Activated naive CD8-positive, alpha-beta T cell treated with anti-CD3 and anti-CD28 coated beads, Interleukin-2, amount 10 ng/mL, durations not matched to agents 7 days and 5 days (primary cell): ENCODE results near the gene WDR74. TPM values are rescaled to one million over a fixed set of nuclear protein-coding genes. Genes with fewer than 3 reads are reported as not detected.
"Not testable (repeated sequence)": the region's sequence is repeated elsewhere in the genome, so short reads cannot be mapped to it uniquely, and the experiment has no call there.

Source experiments
- ATAC-seq: fragments of 150-1000 bp; cut with Tn5 transposase; one replicate; pipeline ENCODE4 v1.10.0; 2021; ENCODE audit warnings: low read depth, moderate library complexity
- POLR2A ChIA-PET: fragments of 350-600 bp; sonication (Branson Sonifier 250); formaldehyde crosslinking; loops from one replicate; lab custom pipeline; 2021; ENCODE audit warnings: antibody characterized with exemption; lab: Charles Lee
- DNase-seq: peaks from one replicate; pipeline ENCODE4 v3.0.0; 2021
- H3K27ac Mint-ChIP-seq: one replicate; pipeline ENCODE4 v1.8.0; 2022; ENCODE audit warnings: mild to moderate bottlenecking, mixed read lengths
- H3K27me3 Mint-ChIP-seq: one replicate; pipeline ENCODE4 v1.8.0; 2022; ENCODE audit warnings: mild to moderate bottlenecking, moderate library complexity, mixed read lengths
- H3K36me3 Mint-ChIP-seq: one replicate; pipeline ENCODE4 v1.8.0; 2021; ENCODE audit warnings: mild to moderate bottlenecking, mixed read lengths
- H3K4me1 Mint-ChIP-seq: one replicate; pipeline ENCODE4 v1.8.0; 2021; ENCODE audit warnings: mixed read lengths
- H3K4me3 Mint-ChIP-seq: one replicate; pipeline ENCODE4 v1.8.0; 2022; ENCODE audit warnings: mild to moderate bottlenecking, moderate library complexity, mixed read lengths
- H3K9me3 Mint-ChIP-seq: one replicate; pipeline ENCODE4 v1.8.0; 2021; ENCODE audit warnings: mixed read lengths
- total RNA-seq, 2 experiments: library from RNA; stranded (reverse); gene quantifications; one replicate each; pipeline ENCODE4 v1.2.3, GENCODE V29; 2021

WDR74 gene
- total RNA-seq, 2 experiments from 2014 or later = 75.2 to 78.0 TPM

GRCh38 chr11:62879235-62879978 is 40.0 kb upstream of the WDR74 start:
- peaks cover 32% of the 10 kb centered on the region for H3K36me3 Mint-ChIP-seq

GRCh38 chr11:62876712-62877111 is 37.3 kb upstream of the WDR74 start:
- DNase-seq (no peak), ATAC-seq (no peak)
- POLR2A ChIA-PET = no interaction called here
- no peak overlapping the region for H3K4me3 Mint-ChIP-seq
- no peak overlapping the region for H3K27ac Mint-ChIP-seq
- H3K4me1 Mint-ChIP-seq = peaks cover 14% of the 10 kb centered on the region
- no peaks in the 10 kb centered on the region for H3K27me3 Mint-ChIP-seq
- H3K9me3 Mint-ChIP-seq = no peaks in the 10 kb centered on the region
- H3K36me3 Mint-ChIP-seq = peaks cover 10% of the 10 kb centered on the region

More at GRCh38 chr11:62879235-62879978, 40.0 kb upstream of the WDR74 start:
- H3K27ac Mint-ChIP-seq = peak overlapping the region; percentile 100
- POLR2A ChIA-PET = interaction anchor here (1.9 to 6.2 kb wide), 5 partner anchors 26 to 208 kb away, joined by 16 to 117 read pairs (median 82); partner anchors contain the start of genes HNRNPUL2, LBHD1, TMEM179B and TTC9C
- no peaks in the 10 kb centered on the region for H3K27me3 Mint-ChIP-seq
- H3K4me1 Mint-ChIP-seq = peaks cover 31% of the 10 kb centered on the region
- ATAC-seq = no peak
- H3K4me3 Mint-ChIP-seq = peak overlapping the region; percentile 100
- no peak for DNase-seq
- no peaks in the 10 kb centered on the region for H3K9me3 Mint-ChIP-seq

DNA sequence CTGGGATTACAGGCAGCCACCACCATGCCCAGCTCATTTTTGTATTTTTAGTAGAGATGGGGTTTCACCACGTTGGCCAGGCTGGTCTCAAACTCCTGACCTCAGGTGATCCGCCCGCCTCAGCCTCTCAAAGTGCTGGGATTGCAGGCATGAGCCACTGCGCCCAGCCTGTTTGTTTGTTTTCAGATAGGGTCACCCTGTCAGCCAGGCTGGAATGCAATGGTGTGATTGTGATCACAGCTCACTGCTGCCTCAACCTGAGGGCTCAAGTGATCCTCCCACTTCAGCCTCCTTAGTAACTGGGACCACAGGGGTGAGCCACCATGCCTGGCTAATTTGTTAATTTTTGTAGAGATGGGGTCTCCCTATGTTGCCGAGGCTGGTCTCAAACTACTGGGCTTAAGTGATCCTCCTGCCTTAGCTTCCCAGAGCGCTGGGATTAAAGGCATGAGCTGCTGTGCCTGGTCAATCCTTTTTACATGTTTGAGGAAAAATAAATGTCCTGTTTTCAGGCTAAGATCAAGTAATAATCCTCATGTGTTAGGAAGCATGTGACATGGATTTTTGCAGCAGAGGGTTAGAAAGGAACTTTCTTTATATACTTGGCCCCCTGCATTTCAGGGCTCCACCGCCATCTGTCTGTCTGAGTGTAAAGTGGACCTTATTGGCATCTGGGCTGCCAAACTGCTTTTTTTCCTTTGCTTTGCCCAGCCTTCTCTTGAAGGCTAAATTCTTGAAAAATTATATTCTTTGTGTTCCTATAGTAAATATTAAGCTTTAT is 36.5 kb upstream of the WDR74 start:
- Mint-ChIP-seq H3K4me3 (no peak overlapping the region), H3K27ac (no peak overlapping the region)

GRCh38 chr11:62874851-62875250 is 35.5 kb upstream of the WDR74 start:
- ATAC-seq (no peak), DNase-seq (no peak)
- H3K36me3 Mint-ChIP-seq = peaks cover 7% of the 10 kb centered on the region
- H3K4me1 Mint-ChIP-seq = peaks cover 7% of the 10 kb centered on the region
- POLR2A ChIA-PET = interaction anchor here (0.6 to 4.4 kb wide), 4 partner anchors 10 to 43 kb away, joined by 3 to 16 read pairs (median 4); partner anchors contain the start of gene STX5
- no peaks in the 10 kb centered on the region for H3K9me3 Mint-ChIP-seq
- H3K27ac Mint-ChIP-seq = no peak overlapping the region
- no peak overlapping the region for H3K4me3 Mint-ChIP-seq
- no peaks in the 10 kb centered on the region for H3K27me3 Mint-ChIP-seq

More for the DNA sequence above, 36.5 kb upstream of the WDR74 start:
- H3K27me3 Mint-ChIP-seq = no peaks in the 10 kb centered on the region
- peaks cover 9% of the 10 kb centered on the region for H3K36me3 Mint-ChIP-seq
- H3K9me3 Mint-ChIP-seq = no peaks in the 10 kb centered on the region
- no peak for ATAC-seq
- POLR2A ChIA-PET = interaction anchor here (0.5 to 4.4 kb wide), 2 partner anchors 34 to 67 kb away, joined by 3 to 16 read pairs; no protein-coding TSS in a partner anchor
- no peak for DNase-seq
- H3K4me1 Mint-ChIP-seq = peaks cover 14% of the 10 kb centered on the region

DNA sequence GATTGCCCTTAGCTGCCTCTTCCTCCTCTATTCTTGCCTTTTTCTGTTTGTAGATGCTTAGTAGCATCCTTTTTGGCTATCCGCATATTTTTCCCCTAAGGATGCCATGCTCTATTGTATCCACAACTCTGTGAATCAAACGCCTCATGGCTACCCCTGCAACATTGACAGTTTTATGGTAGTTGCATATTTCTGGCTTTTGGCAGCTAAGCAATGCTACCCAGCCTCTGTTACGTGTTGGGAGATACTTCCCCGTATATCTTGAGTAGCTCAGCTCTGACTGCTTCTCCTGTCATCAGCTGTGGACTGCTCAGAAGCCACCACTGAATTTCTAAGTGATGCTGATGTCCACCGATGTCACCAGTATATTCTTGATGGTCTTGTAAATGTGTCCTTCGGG is 26.2 kb upstream of the WDR74 start:
- H3K4me1 Mint-ChIP-seq = peaks cover 15% of the 10 kb centered on the region
- no peaks in the 10 kb centered on the region for H3K27me3 Mint-ChIP-seq
- POLR2A ChIA-PET = interaction anchor here (0.6 to 7.6 kb wide), 7 partner anchors 9 to 246 kb away, joined by 3 to 76 read pairs (median 6); partner anchors contain the start of genes SLC3A2, WDR74 and ZBTB3
- DNase-seq (no peak), ATAC-seq (no peak)
- H3K4me3 Mint-ChIP-seq = no peak overlapping the region
- H3K9me3 Mint-ChIP-seq = no peaks in the 10 kb centered on the region
- H3K27ac Mint-ChIP-seq = no peak overlapping the region
- H3K36me3 Mint-ChIP-seq = peaks cover 1% of the 10 kb centered on the region

- POLR2A ChIA-PET = interaction anchor here (0.7 to 7.6 kb wide), 4 partner anchors 17 to 184 kb away, joined by 4 to 76 read pairs (median 20); partner anchors contain the start of genes SLC3A2, TMEM179B and WDR74
- H3K9me3 Mint-ChIP-seq = no peaks in the 10 kb centered on the region
- peaks cover 1% of the 10 kb centered on the region for H3K36me3 Mint-ChIP-seq
- no peaks in the 10 kb centered on the region for H3K27me3 Mint-ChIP-seq
- no peak overlapping the region for H3K27ac Mint-ChIP-seq
- no peak for ATAC-seq
- DNase-seq = no peak
- no peak overlapping the region for H3K4me3 Mint-ChIP-seq
- H3K4me1 Mint-ChIP-seq = peaks cover 24% of the 10 kb centered on the region
Observed at GRCh38 chr11:62863687-62864335, 24.4 kb upstream of the WDR74 start.

DNA sequence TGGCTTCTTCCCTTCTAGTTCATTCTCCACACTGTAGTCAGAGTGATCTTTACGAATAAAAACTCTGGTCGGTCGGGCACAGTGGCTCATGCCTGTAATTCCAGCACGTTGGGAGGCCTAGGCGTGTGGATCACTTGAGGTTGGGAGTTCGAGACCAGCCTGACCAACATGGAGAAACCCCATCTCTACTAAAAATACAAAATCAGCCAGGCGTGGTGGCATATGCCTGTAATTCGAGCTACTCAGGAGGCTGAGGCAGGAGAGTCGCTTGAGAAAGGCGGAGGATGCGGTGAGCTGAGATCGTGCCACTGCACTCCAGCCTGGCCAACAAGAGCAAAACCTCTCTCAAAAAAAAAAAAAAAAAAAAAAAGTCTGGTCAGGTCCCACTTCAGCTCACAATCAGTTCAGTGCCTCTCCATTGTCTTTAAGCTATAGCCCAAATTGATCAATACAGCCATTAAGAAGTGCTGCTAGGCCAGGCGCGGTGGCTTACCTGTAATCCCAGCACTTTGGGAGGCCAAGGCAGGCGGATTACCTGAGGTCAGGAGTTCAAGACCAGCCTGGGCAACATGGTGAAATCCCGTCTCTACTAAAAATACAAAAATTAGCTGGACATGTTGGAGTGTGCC is 22.3 kb upstream of the WDR74 start:
- H3K4me3 Mint-ChIP-seq, H3K9me3 Mint-ChIP-seq, H3K36me3 Mint-ChIP-seq, DNase-seq, ATAC-seq, H3K27me3 Mint-ChIP-seq: not testable (repeated sequence)
- Mint-ChIP-seq H3K4me1 (peaks cover 31% of the 10 kb centered on the region), H3K27ac (peak overlapping the region; percentile 70)
- POLR2A ChIA-PET = interaction anchor here (0.6 to 7.6 kb wide), 13 partner anchors 9 to 152 kb away, joined by 3 to 76 read pairs (median 4); partner anchors contain the start of genes SLC3A2, STX5, TEX54 and TMEM179B

DNA sequence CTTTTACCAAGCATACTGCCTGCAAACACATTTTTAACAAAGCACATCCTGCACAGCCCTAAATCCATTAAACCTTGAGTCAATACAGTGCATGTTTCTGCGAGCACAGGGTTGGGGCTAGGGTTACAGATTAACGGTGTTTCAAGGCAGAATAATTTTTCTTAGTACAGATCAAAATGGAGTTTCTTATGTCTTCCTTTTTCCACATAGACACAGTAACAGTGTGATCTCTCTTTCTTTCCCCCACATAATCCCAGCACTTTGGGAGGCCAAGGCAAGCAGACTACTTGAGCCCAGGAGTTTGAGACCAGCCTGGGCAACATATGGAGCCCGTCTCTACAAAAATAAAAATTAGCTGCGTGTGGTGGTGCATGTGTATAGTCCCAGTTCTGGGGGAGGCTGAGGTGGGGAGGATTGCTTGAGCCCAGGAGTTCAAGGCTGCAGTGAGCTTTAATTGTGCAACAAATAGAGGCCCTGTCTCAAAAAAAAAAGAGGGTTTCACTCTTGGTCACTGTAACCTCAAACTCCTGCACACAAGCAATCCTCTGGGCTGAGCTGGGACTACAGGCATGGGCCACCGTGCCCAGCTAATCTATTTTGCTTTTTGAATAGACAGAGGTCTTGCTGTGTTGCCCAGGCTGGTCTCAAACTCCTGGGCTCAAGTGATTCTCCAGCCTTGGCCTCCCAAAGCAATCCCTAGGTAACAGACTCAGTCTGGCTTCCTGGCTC is 21.6 kb upstream of the WDR74 start:
- no peak overlapping the region for H3K4me3 Mint-ChIP-seq
- H3K27ac Mint-ChIP-seq = peak overlapping the region; percentile 63
- POLR2A ChIA-PET = interaction anchor here (1.0 to 7.6 kb wide), 10 partner anchors 9 to 75 kb away, joined by 3 to 76 read pairs (median 4); partner anchors contain the start of genes SLC3A2, STX5, TEX54 and TMEM179B
- ATAC-seq (no peak), DNase-seq (no peak)
- H3K36me3 Mint-ChIP-seq = no peaks in the 10 kb centered on the region
- peaks cover 32% of the 10 kb centered on the region for H3K4me1 Mint-ChIP-seq
- H3K27me3 Mint-ChIP-seq = no peaks in the 10 kb centered on the region
- no peaks in the 10 kb centered on the region for H3K9me3 Mint-ChIP-seq

DNA sequence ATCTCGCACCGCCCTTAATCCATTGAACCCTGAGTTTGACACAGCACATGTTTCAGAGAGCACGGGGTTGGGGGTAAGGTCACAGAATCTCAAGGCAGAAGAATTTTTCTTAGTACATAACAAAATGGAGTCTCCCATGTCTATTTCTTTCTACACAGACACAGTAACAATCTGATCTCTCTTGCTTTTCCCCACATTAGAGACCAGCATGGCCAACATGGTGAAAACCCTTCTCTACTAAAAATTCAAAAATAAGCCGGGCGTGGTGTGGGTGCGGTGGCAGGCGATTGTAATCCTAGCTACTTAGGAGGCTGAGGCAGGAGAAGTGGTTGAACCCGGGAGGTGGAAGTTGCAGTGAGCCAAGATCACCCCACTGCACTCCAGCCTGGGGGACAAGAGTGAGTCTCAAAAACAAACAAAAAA is 19.9 kb upstream of the WDR74 start:
- POLR2A ChIA-PET = interaction anchor here (7.6 kb wide), 1 partner anchor 18 kb away, joined by 76 read pairs; the partner anchor contains the start of gene WDR74
- H3K27me3 Mint-ChIP-seq = not testable (repeated sequence)

GRCh38 chr11:62858201-62858600 is 18.8 kb upstream of the WDR74 start:
- Mint-ChIP-seq H3K27ac (no peak overlapping the region), H3K27me3 (no peaks in the 10 kb centered on the region), H3K4me1 (peaks cover 43% of the 10 kb centered on the region), H3K36me3 (peaks cover 22% of the 10 kb centered on the region), H3K4me3 (no peak overlapping the region), H3K9me3 (no peaks in the 10 kb centered on the region)
- POLR2A ChIA-PET = interaction anchor here (0.6 to 10.5 kb wide), 6 partner anchors 18 to 1372 kb away, joined by 3 to 429 read pairs (median 89); partner anchors contain the start of genes HNRNPUL2, SLC3A2, TMEM179B and TTC9C
- no peak for DNase-seq
- ATAC-seq = no peak

More for the DNA sequence above, 19.9 kb upstream of the WDR74 start:
- H3K4me3 Mint-ChIP-seq, DNase-seq, ATAC-seq, H3K9me3 Mint-ChIP-seq, H3K27ac Mint-ChIP-seq: not testable (repeated sequence)
- Mint-ChIP-seq H3K4me1 (peaks cover 35% of the 10 kb centered on the region), H3K36me3 (peaks cover 11% of the 10 kb centered on the region)

GRCh38 chr11:62857541-62857982 is 18.2 kb upstream of the WDR74 start:
- Mint-ChIP-seq H3K9me3 (no peaks in the 10 kb centered on the region), H3K27me3 (no peaks in the 10 kb centered on the region), H3K27ac (no peak overlapping the region), H3K4me1 (peaks cover 45% of the 10 kb centered on the region), H3K4me3 (peak overlapping the region; percentile 96), H3K36me3 (peaks cover 28% of the 10 kb centered on the region)
- ATAC-seq (no peak), DNase-seq (no peak)
- POLR2A ChIA-PET = interaction anchor here (0.7 to 10.5 kb wide), 9 partner anchors 8 to 266 kb away, joined by 3 to 429 read pairs (median 61); partner anchors contain the start of genes HNRNPUL2, SLC3A2, TMEM179B and TTC9C
